K562 (cell line): Measurements from ENCODE around the gene SCYL3. TPM values are rescaled to one million over a fixed set of nuclear protein-coding genes. Genes with fewer than 3 reads are reported as not detected.

ENCODE experiments used
- CC2D1A ChIP-seq: fragments of 450-650 bp; IDR thresholded peaks from 2 replicates; pipeline ENCODE4 v1.6.1; 2017; ENCODE audit warnings: mild to moderate bottlenecking
- EHMT2 ChIP-seq: fragments of 450-650 bp; IDR thresholded peaks from 2 replicates; pipeline ENCODE4 v1.6.1; 2018; ENCODE audit warnings: antibody characterized with exemption
- FOXJ3 ChIP-seq: sonication (generic); formaldehyde crosslinking; IDR thresholded peaks from 2 replicates; pipeline ENCODE4 v1.4.0; 2020; ENCODE audit warnings: mild to moderate bottlenecking, missing genetic modification reagents
- HDAC1 ChIP-seq, 2 experiments: fragments of 450-650 bp; IDR thresholded peaks; 2 replicates each; pipeline ENCODE4 v1.6.1; 2016 to 2017; ENCODE audit warnings: inconsistent platforms in 1 of 2, mild to moderate bottlenecking in 1 of 2, moderate library complexity in 1 of 2
- HNRNPUL1 ChIP-seq: fragments of 200-400 bp; formaldehyde crosslinking; IDR thresholded peaks from 2 replicates; pipeline ENCODE4 v1.6.1; 2017; ENCODE audit warnings: low read length
- HOXB6 ChIP-seq: fragments of 250-450 bp; sonication (Bioruptor Pico); IDR thresholded peaks from 2 replicates; pipeline ENCODE4 v1.5.1; 2022; ENCODE audit warnings: mild to moderate bottlenecking, borderline replicate concordance
- JUN ChIP-seq, 2 experiments: sonication (generic) in 1 of 2; formaldehyde crosslinking in 1 of 2; IDR thresholded peaks; 2 replicates each; pipeline versions ENCODE4 v1.6.1 to v1.8.0; 2012 to 2022; ENCODE audit warnings: borderline replicate concordance in 2 of 2, mild to moderate bottlenecking in 2 of 2, improper control_type of control experiment in 1 of 2, low read depth in 1 of 2, low read length in 1 of 2, missing genetic modification reagents in 1 of 2
- MED1 ChIP-seq: sonication (generic); formaldehyde crosslinking; IDR thresholded peaks from 2 replicates; pipeline ENCODE4 v1.8.1; 2023; ENCODE audit warnings: missing genetic modification reagents, borderline replicate concordance
- NFIC ChIP-seq: fragments of 450-650 bp; IDR thresholded peaks from 2 replicates; pipeline ENCODE4 v1.6.1; 2017; ENCODE audit warnings: mild to moderate bottlenecking, inconsistent platforms
- U2AF2 ChIP-seq: fragments of 200-400 bp; formaldehyde crosslinking; optimal IDR thresholded peaks from 2 replicates; pipeline ENCODE3; 2017; ENCODE audit warnings: low read depth, mild to moderate bottlenecking, low read length
- ZNF324 ChIP-seq: fragments of 250-450 bp; sonication (Bioruptor Pico); IDR thresholded peaks from 2 replicates; pipeline ENCODE4 v1.4.0; 2020; ENCODE audit warnings: mild to moderate bottlenecking
- polyA plus RNA-seq, 8 experiments: library from polyadenylated mRNA; depleted of rRNA in 4 of 8; stranded (reverse) in 5 of 8; unstranded in 3 of 8; fragments of >200 nt; fragmentation: Nextera tagmentation in 2 of 8; fragmentation: Illumina TruSeq in 1 of 8; extraction: Ambion mirVana in 2 of 8; extraction: Trizol in 1 of 8; gene quantifications; 2 replicates each; pipeline versions ENCODE4 v1.2.1 to v1.2.3, GENCODE V29; 2011 to 2014; ENCODE audit warnings: inconsistent platforms in 1 of 8, missing spikeins in 1 of 8
- total RNA-seq, 7 experiments: library from RNA; depleted of rRNA in 6 of 7; stranded (reverse); fragments of >200 nt in 6 of 7; fragmentation: Illumina TruSeq in 2 of 7; extraction: Trizol in 2 of 7; gene quantifications; 2 replicates each; pipeline versions ENCODE4 v1.2.1 to v1.2.3, GENCODE V29; 2011 to 2021; ENCODE audit warnings: low replicate concordance in 1 of 7
- TF ChIP-seq, protein P1 (sequence below): fragments of 450-650 bp; IDR thresholded peaks from one replicate; pipeline ENCODE4 v1.6.1; 2018; ENCODE audit warnings: mild to moderate bottlenecking, moderate library complexity; ENCODE audit not compliant: partially characterized antibody
- TF ChIP-seq, protein P2 (sequence below), 2 experiments: fragments of 450-650 bp; IDR thresholded peaks; 2 replicates each; pipeline ENCODE4 v1.6.1; 2016
- TF ChIP-seq, protein P3 (sequence below): sonication (generic); formaldehyde crosslinking; IDR thresholded peaks from 2 replicates; pipeline ENCODE4 v1.5.0; 2020; ENCODE audit warnings: missing genetic modification reagents
- TF ChIP-seq, protein P4 (sequence below): sonication (generic); formaldehyde crosslinking; IDR thresholded peaks from 2 replicates; pipeline ENCODE4 v1.8.0; 2023; ENCODE audit warnings: missing genetic modification reagents, mild to moderate bottlenecking, borderline replicate concordance

The SCYL3 gene
- total and polyA plus RNA-seq, 9 of the 15 experiments (the other 6 are each of a cell fraction or from before 2014, with no cell fraction given) = 3.6 to 11.4 (median 7.1) TPM

DNA sequence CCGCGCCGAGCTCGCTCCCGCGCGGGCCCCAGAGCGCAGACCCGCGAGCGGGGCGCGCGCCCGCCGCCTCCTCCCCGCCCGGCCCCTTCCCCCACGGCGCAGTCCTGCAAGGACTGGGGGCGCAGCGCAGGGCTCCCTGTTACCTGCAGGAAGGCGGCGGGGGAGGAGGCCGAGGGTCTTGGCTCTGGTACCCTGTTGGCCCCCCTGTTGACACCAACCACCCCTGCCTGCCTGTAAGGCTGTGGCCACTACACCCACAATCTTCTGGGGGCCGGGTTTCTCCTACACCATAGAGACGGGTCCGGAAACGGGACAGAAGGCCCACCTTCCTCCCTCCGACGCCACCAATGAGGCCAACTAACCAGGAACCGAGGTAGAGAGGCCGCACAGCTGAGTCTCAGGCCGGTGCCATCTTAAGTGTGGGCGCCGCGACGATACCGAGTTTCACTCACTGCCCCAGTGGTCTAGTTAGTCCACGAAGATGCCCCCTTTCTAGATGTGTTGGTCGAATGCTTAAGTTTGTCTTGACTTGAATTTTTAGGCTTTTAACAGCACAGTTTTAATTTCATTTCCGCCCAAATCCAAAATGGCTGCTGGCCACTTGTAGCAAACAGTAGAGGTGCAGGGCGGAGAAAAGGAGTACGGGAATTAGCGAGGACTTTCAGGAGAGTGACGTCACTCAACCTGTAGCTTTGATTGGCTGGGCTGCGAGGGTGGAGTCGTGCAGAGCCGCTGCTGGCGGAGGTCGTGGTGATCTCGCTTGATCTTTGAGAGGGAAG is at the start of gene SCYL3 (continued):
- TF ChIP-seq, protein P1, sequence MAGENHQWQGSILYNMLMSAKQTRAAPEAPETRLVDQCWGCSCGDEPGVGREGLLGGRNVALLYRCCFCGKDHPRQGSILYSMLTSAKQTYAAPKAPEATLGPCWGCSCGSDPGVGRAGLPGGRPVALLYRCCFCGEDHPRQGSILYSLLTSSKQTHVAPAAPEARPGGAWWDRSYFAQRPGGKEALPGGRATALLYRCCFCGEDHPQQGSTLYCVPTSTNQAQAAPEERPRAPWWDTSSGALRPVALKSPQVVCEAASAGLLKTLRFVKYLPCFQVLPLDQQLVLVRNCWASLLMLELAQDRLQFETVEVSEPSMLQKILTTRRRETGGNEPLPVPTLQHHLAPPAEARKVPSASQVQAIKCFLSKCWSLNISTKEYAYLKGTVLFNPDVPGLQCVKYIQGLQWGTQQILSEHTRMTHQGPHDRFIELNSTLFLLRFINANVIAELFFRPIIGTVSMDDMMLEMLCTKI = no peak
- TF ChIP-seq JUN (IDR thresholded peaks at IDR 0.05; ENCODE audit: borderline replicate concordance, low read depth, low read length) (peak; percentile 89), JUN (CRISPR knock-in tag; IDR thresholded peaks at IDR 0.05; ENCODE audit: borderline replicate concordance) (no peak; the same call in 1 of the 2 replicates), NFIC (peak; percentile 57; the same call in 1 of the 2 replicates), ZNF324 (CRISPR knock-in tag) (peak; percentile 94), HDAC1 (IDR thresholded peaks at IDR 0.05) (no peak; a peak in 1 of 4 replicates), EHMT2 (peak; percentile 70; the same call in 1 of the 2 replicates), MED1 (no peak), U2AF2 (no peak), CC2D1A (peak; percentile 75; the same call in 1 of the 2 replicates), HNRNPUL1 (no peak), FOXJ3 (no peak), HOXB6 (no peak)
- TF ChIP-seq, protein P2, sequence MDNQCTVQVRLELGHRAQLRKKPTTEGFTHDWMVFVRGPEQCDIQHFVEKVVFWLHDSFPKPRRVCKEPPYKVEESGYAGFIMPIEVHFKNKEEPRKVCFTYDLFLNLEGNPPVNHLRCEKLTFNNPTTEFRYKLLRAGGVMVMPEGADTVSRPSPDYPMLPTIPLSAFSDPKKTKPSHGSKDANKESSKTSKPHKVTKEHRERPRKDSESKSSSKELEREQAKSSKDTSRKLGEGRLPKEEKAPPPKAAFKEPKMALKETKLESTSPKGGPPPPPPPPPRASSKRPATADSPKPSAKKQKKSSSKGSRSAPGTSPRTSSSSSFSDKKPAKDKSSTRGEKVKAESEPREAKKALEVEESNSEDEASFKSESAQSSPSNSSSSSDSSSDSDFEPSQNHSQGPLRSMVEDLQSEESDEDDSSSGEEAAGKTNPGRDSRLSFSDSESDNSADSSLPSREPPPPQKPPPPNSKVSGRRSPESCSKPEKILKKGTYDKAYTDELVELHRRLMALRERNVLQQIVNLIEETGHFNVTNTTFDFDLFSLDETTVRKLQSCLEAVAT (IDR thresholded peaks at IDR 0.05) = peak in 1 of 2 experiments; percentile 25; a peak in 1 of 4 replicates
- TF ChIP-seq, protein P3, sequence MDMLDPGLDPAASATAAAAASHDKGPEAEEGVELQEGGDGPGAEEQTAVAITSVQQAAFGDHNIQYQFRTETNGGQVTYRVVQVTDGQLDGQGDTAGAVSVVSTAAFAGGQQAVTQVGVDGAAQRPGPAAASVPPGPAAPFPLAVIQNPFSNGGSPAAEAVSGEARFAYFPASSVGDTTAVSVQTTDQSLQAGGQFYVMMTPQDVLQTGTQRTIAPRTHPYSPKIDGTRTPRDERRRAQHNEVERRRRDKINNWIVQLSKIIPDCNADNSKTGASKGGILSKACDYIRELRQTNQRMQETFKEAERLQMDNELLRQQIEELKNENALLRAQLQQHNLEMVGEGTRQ (CRISPR knock-in tag) = no peak
- TF ChIP-seq, protein P4, sequence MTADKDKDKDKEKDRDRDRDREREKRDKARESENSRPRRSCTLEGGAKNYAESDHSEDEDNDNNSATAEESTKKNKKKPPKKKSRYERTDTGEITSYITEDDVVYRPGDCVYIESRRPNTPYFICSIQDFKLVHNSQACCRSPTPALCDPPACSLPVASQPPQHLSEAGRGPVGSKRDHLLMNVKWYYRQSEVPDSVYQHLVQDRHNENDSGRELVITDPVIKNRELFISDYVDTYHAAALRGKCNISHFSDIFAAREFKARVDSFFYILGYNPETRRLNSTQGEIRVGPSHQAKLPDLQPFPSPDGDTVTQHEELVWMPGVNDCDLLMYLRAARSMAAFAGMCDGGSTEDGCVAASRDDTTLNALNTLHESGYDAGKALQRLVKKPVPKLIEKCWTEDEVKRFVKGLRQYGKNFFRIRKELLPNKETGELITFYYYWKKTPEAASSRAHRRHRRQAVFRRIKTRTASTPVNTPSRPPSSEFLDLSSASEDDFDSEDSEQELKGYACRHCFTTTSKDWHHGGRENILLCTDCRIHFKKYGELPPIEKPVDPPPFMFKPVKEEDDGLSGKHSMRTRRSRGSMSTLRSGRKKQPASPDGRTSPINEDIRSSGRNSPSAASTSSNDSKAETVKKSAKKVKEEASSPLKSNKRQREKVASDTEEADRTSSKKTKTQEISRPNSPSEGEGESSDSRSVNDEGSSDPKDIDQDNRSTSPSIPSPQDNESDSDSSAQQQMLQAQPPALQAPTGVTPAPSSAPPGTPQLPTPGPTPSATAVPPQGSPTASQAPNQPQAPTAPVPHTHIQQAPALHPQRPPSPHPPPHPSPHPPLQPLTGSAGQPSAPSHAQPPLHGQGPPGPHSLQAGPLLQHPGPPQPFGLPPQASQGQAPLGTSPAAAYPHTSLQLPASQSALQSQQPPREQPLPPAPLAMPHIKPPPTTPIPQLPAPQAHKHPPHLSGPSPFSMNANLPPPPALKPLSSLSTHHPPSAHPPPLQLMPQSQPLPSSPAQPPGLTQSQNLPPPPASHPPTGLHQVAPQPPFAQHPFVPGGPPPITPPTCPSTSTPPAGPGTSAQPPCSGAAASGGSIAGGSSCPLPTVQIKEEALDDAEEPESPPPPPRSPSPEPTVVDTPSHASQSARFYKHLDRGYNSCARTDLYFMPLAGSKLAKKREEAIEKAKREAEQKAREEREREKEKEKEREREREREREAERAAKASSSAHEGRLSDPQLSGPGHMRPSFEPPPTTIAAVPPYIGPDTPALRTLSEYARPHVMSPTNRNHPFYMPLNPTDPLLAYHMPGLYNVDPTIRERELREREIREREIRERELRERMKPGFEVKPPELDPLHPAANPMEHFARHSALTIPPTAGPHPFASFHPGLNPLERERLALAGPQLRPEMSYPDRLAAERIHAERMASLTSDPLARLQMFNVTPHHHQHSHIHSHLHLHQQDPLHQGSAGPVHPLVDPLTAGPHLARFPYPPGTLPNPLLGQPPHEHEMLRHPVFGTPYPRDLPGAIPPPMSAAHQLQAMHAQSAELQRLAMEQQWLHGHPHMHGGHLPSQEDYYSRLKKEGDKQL = no peak
